ENCODE measurements around the gene LAMB1.

LAMB1 gene

GRCh38 chr7:108045154-108045553 is 42.2 kb upstream of the LAMB1 start:
- POLR2A ChIA-PET (ENCODE audit: low non-redundant PET), result no interaction called here
- no peak for TF ChIP-seq CTCF (conservative IDR thresholded peaks at IDR 0.05; ENCODE audit: low read depth)
- H3K27ac ChIP-seq, result no peak overlapping the region
- DNase-seq (ENCODE audit: low spot score), result no peak
- CTCF ChIA-PET, result no interaction called here

- H3K27ac ChIP-seq, result no peak overlapping the region
- CTCF ChIA-PET, result no interaction called here
- no peak for DNase-seq (ENCODE audit: low spot score)
- TF ChIP-seq CTCF (conservative IDR thresholded peaks at IDR 0.05; ENCODE audit: low read depth), result no peak
- POLR2A ChIA-PET (ENCODE audit: low non-redundant PET), result no interaction called here
Observed at GRCh38 chr7:108044345-108044744, 41.4 kb upstream of the LAMB1 start.

GRCh38 chr7:108038986-108039385 is 36.0 kb upstream of the LAMB1 start:
- no peak for DNase-seq (ENCODE audit: low spot score)
- no peak overlapping the region for H3K27ac ChIP-seq
- TF ChIP-seq CTCF (conservative IDR thresholded peaks at IDR 0.05; ENCODE audit: low read depth), result no peak
- POLR2A ChIA-PET (ENCODE audit: low non-redundant PET), result interaction anchor here (0.6 kb wide), 1 partner anchor 1927 kb away, joined by 3 read pairs; the partner anchor contains the start of gene SYPL1
- CTCF ChIA-PET, result interaction anchor here (0.6 kb wide), 1 partner anchor 1590 kb away, joined by 3 read pairs; no protein-coding TSS in a partner anchor

GRCh38 chr7:108037741-108038140 is 34.8 kb upstream of the LAMB1 start:
- POLR2A ChIA-PET (ENCODE audit: low non-redundant PET), result no interaction called here
- CTCF ChIA-PET, result no interaction called here
- H3K27ac ChIP-seq, result no peak overlapping the region

GRCh38 chr7:108037140-108037539 is 34.2 kb upstream of the LAMB1 start:
- no peak overlapping the region for H3K27ac ChIP-seq
- TF ChIP-seq CTCF (conservative IDR thresholded peaks at IDR 0.05; ENCODE audit: low read depth), result no peak
- CTCF ChIA-PET, result interaction anchor here (0.7 kb wide), 1 partner anchor 23 kb away, joined by 3 read pairs; no protein-coding TSS in a partner anchor
- POLR2A ChIA-PET (ENCODE audit: low non-redundant PET), result no interaction called here
- DNase-seq (ENCODE audit: low spot score), result no peak

More at GRCh38 chr7:108037741-108038140, 34.8 kb upstream of the LAMB1 start:
- TF ChIP-seq CTCF (conservative IDR thresholded peaks at IDR 0.05; ENCODE audit: low read depth), result no peak
- DNase-seq (ENCODE audit: low spot score), result no peak

- CTCF ChIA-PET, result interaction anchor here (1.1 kb wide), 1 partner anchor 18 kb away, joined by 4 read pairs; no protein-coding TSS in a partner anchor
- TF ChIP-seq CTCF (conservative IDR thresholded peaks at IDR 0.05; ENCODE audit: low read depth), result no peak
- H3K27ac ChIP-seq, result no peak overlapping the region
- no peak for DNase-seq (ENCODE audit: low spot score)
- POLR2A ChIA-PET (ENCODE audit: low non-redundant PET), result no interaction called here
Observed at GRCh38 chr7:108034586-108034985, 31.6 kb upstream of the LAMB1 start.

Measured in RWPE1 (cell line).